Neural cell (in vitro differentiated cells): ENCODE data around the gene TRIO. TPM values are rescaled to one million over a fixed set of nuclear protein-coding genes. Genes with fewer than 3 reads are reported as not detected.

Experiments
- H2AFZ ChIP-seq: fragments of 200-600, 300-800 bp; sonication (generic), shearing (Covaris generic); 2 replicates; pipeline ENCODE4 v1.6.0; 2014; ENCODE audit warnings: low read depth, mild to moderate bottlenecking, antibody characterized with exemption, low read length, moderate library complexity
- H3F3A ChIP-seq: fragments of 200-600 bp; shearing (Covaris generic); 2 replicates; pipeline ENCODE4 v1.6.1; 2016; ENCODE audit warnings: mild to moderate bottlenecking, moderate library complexity, mixed read lengths, antibody characterized with exemption, low read length; ENCODE audit not compliant: insufficient read depth, poor library complexity, severe bottlenecking
- H3K27ac ChIP-seq: fragments of 200-600, 300-800 bp; sonication (generic), shearing (Covaris generic); 2 replicates; pipeline ENCODE4 v1.5.1; 2014; ENCODE audit warnings: mild to moderate bottlenecking, low read length, moderate library complexity
- H3K27me3 ChIP-seq: fragments of 300-800, 200-600 bp; sonication (generic), shearing (Covaris generic); 2 replicates; pipeline ENCODE4 v1.6.0; 2014; ENCODE audit warnings: mild to moderate bottlenecking, low read depth, low read length, moderate library complexity; ENCODE audit not compliant: insufficient read depth
- H3K36me3 ChIP-seq: fragments of 300-800, 200-600 bp; sonication (generic), shearing (Covaris generic); 2 replicates; pipeline ENCODE4 v1.5.1; 2014; ENCODE audit warnings: mild to moderate bottlenecking, antibody characterized with exemption, low read length, moderate library complexity; ENCODE audit not compliant: insufficient read depth
- H3K4me2 ChIP-seq: fragments of 300-800, 200-600 bp; sonication (generic), shearing (Covaris generic); 2 replicates; pipeline ENCODE4 v1.6.0; 2014; ENCODE audit warnings: mild to moderate bottlenecking, low read length
- H3K4me3 ChIP-seq: fragments of 300-800, 200-600 bp; sonication (generic), shearing (Covaris generic); 2 replicates; pipeline ENCODE4 v1.5.1; 2014; ENCODE audit warnings: mild to moderate bottlenecking, low read length, moderate library complexity
- H3K79me2 ChIP-seq: fragments of 200-600 bp; shearing (Covaris generic); replicated peaks from 2 replicates; pipeline ENCODE4 v1.6.0; 2014; ENCODE audit warnings: mild to moderate bottlenecking, low read length, moderate library complexity; ENCODE audit not compliant: insufficient read depth
- H3K9ac ChIP-seq: fragments of 300-800, 200-600 bp; sonication (generic), shearing (Covaris generic); 2 replicates; pipeline ENCODE4 v1.6.1; 2016; ENCODE audit warnings: mild to moderate bottlenecking, low read length, mixed read lengths
- H3K9me2 ChIP-seq: fragments of 200-600 bp; shearing (Covaris generic); 2 replicates; pipeline ENCODE4 v1.6.1; 2016; ENCODE audit warnings: mild to moderate bottlenecking, low read length, mixed read lengths; ENCODE audit not compliant: insufficient read depth
- H3K9me3 ChIP-seq: fragments of 200-600, 300-800 bp; sonication (generic), shearing (Covaris generic); 2 replicates; pipeline ENCODE4 v1.6.1; 2016; ENCODE audit warnings: mild to moderate bottlenecking, mixed run types, low read length, moderate library complexity, mixed read lengths
- H4K20me1 ChIP-seq: fragments of 200-600 bp; shearing (Covaris generic); 2 replicates; pipeline ENCODE4 v1.6.1; 2016; ENCODE audit warnings: mild to moderate bottlenecking, mixed run types; ENCODE audit not compliant: insufficient read depth
- EP300 ChIP-seq: fragments of 450-650 bp; conservative IDR thresholded peaks from 2 replicates; pipeline ENCODE4 v1.6.1; 2014; ENCODE audit warnings: antibody characterized with exemption, mild to moderate bottlenecking, moderate library complexity; ENCODE audit not compliant: poor library complexity, severe bottlenecking
- EZH2 ChIP-seq: fragments of 200-600, 300-800 bp; shearing (Covaris generic), sonication (generic); IDR thresholded peaks from 2 replicates; pipeline ENCODE4 v1.6.1; 2014; ENCODE audit warnings: antibody characterized with exemption, low read length, borderline replicate concordance, mild to moderate bottlenecking; ENCODE audit not compliant: insufficient read depth, poor library complexity, severe bottlenecking
- MXI1 ChIP-seq: fragments of 450-650 bp; conservative IDR thresholded peaks from 2 replicates; pipeline ENCODE4 v1.6.1; 2014; ENCODE audit warnings: antibody characterized with exemption, mild to moderate bottlenecking; ENCODE audit not compliant: poor library complexity, severe bottlenecking
- POLR2AphosphoS5 ChIP-seq: IDR thresholded peaks from 2 replicates; pipeline ENCODE4 v1.6.1; 2012
- RAD21 ChIP-seq: fragments of 450-650 bp; conservative IDR thresholded peaks from 2 replicates; pipeline ENCODE4 v1.6.1; 2014; ENCODE audit warnings: antibody characterized with exemption, mild to moderate bottlenecking, moderate library complexity
- SMC3 ChIP-seq: fragments of 450-650 bp; conservative IDR thresholded peaks from 2 replicates; pipeline ENCODE4 v1.6.1; 2014; ENCODE audit warnings: antibody characterized with exemption, mild to moderate bottlenecking, moderate library complexity; ENCODE audit not compliant: poor library complexity
- TAF1 ChIP-seq: IDR thresholded peaks from 2 replicates; pipeline ENCODE4 v1.6.1; 2012; ENCODE audit warnings: low read depth
- polyA plus RNA-seq: library from polyadenylated mRNA; depleted of rRNA; stranded (reverse); fragments of >200 nt; gene quantifications from 2 replicates; pipeline ENCODE4 v1.2.3, GENCODE V29; 2014
- TF ChIP-seq, protein P1 (sequence below): fragments of 450-650 bp; IDR thresholded peaks from 2 replicates; pipeline ENCODE4 v1.5.1; 2014; ENCODE audit warnings: antibody characterized with exemption, mild to moderate bottlenecking, moderate library complexity; ENCODE audit not compliant: poor library complexity, severe bottlenecking
- TF ChIP-seq, protein P2 (sequence below): IDR thresholded peaks from 2 replicates; pipeline ENCODE4 v1.6.1; 2012; ENCODE audit warnings: borderline replicate concordance

The TRIO gene
- polyA plus RNA-seq, 1 donor from 2014 or later: 168 TPM

GRCh38 chr5:14176888-14177287 is 33.7 kb downstream of the TRIO start:
- H3K4me3 ChIP-seq: no peak overlapping the region
- H2AFZ ChIP-seq: no peak overlapping the region
- no peak overlapping the region for H3K27ac ChIP-seq
- TF ChIP-seq SMC3 (no peak), POLR2AphosphoS5 (no peak), MXI1 (no peak), EP300 (no peak), TAF1 (no peak), RAD21 (no peak), EZH2 (no peak)
- TF ChIP-seq, protein P1, sequence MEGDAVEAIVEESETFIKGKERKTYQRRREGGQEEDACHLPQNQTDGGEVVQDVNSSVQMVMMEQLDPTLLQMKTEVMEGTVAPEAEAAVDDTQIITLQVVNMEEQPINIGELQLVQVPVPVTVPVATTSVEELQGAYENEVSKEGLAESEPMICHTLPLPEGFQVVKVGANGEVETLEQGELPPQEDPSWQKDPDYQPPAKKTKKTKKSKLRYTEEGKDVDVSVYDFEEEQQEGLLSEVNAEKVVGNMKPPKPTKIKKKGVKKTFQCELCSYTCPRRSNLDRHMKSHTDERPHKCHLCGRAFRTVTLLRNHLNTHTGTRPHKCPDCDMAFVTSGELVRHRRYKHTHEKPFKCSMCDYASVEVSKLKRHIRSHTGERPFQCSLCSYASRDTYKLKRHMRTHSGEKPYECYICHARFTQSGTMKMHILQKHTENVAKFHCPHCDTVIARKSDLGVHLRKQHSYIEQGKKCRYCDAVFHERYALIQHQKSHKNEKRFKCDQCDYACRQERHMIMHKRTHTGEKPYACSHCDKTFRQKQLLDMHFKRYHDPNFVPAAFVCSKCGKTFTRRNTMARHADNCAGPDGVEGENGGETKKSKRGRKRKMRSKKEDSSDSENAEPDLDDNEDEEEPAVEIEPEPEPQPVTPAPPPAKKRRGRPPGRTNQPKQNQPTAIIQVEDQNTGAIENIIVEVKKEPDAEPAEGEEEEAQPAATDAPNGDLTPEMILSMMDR: no peak
- TF ChIP-seq, protein P2, sequence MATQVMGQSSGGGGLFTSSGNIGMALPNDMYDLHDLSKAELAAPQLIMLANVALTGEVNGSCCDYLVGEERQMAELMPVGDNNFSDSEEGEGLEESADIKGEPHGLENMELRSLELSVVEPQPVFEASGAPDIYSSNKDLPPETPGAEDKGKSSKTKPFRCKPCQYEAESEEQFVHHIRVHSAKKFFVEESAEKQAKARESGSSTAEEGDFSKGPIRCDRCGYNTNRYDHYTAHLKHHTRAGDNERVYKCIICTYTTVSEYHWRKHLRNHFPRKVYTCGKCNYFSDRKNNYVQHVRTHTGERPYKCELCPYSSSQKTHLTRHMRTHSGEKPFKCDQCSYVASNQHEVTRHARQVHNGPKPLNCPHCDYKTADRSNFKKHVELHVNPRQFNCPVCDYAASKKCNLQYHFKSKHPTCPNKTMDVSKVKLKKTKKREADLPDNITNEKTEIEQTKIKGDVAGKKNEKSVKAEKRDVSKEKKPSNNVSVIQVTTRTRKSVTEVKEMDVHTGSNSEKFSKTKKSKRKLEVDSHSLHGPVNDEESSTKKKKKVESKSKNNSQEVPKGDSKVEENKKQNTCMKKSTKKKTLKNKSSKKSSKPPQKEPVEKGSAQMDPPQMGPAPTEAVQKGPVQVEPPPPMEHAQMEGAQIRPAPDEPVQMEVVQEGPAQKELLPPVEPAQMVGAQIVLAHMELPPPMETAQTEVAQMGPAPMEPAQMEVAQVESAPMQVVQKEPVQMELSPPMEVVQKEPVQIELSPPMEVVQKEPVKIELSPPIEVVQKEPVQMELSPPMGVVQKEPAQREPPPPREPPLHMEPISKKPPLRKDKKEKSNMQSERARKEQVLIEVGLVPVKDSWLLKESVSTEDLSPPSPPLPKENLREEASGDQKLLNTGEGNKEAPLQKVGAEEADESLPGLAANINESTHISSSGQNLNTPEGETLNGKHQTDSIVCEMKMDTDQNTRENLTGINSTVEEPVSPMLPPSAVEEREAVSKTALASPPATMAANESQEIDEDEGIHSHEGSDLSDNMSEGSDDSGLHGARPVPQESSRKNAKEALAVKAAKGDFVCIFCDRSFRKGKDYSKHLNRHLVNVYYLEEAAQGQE: no peak
- H3K36me3 ChIP-seq: no peaks in the 10 kb centered on the region
- H3K9me3 ChIP-seq: no peaks in the 10 kb centered on the region
- H3K27me3 ChIP-seq: no peaks in the 10 kb centered on the region
- H3K9me2 ChIP-seq: no peaks in the 10 kb centered on the region
- H3K4me2 ChIP-seq: no peak overlapping the region
- peaks cover 94% of the 10 kb centered on the region for H3K79me2 ChIP-seq
- H3F3A ChIP-seq: no peaks in the 10 kb centered on the region
- H3K9ac ChIP-seq: no peak overlapping the region
- peaks cover 46% of the 10 kb centered on the region for H4K20me1 ChIP-seq

DNA sequence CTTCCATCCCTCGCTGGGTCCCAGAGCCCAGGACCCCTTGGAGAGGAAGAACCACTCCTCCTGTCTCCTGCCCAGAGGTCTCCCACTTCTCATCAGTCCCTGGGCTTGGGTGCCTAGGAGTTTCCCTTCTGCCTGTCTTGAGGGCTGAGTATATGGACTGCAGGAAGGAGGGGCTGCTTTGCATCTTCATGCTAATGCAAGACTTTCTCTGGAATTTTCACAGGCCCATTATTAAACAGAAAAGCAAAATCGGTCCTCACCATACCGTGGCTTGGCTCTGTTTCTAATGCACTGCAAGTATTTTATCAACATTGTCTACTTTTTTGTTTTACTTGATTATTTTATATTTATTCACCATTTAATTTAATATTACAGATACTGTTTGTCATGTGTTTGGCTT is 34.5 kb downstream of the TRIO start:
- no peaks in the 10 kb centered on the region for H3K9me2 ChIP-seq
- H3K79me2 ChIP-seq: peaks cover 96% of the 10 kb centered on the region
- no peak overlapping the region for H3K4me2 ChIP-seq
- H3K27me3 ChIP-seq: no peaks in the 10 kb centered on the region
- no peaks in the 10 kb centered on the region for H3K36me3 ChIP-seq
- H3K9me3 ChIP-seq: no peaks in the 10 kb centered on the region
- peaks cover 46% of the 10 kb centered on the region for H4K20me1 ChIP-seq
- TF ChIP-seq RAD21: no peak
- TF ChIP-seq EP300: no peak
- TF ChIP-seq MXI1: no peak
- TF ChIP-seq SMC3: no peak
- TF ChIP-seq EZH2: no peak
- TF ChIP-seq TAF1: no peak
- TF ChIP-seq, protein P2: no peak
- TF ChIP-seq, protein P1: no peak
- no peak for TF ChIP-seq POLR2AphosphoS5
- H3K4me3 ChIP-seq: no peak overlapping the region
- no peak overlapping the region for H3K9ac ChIP-seq
- H2AFZ ChIP-seq: no peak overlapping the region
- no peak overlapping the region for H3K27ac ChIP-seq
- no peaks in the 10 kb centered on the region for H3F3A ChIP-seq
